HCEC 1CT (cell line): ENCODE data around the gene RIBC1.
"Not testable (repeated sequence)": the region's sequence is repeated elsewhere in the genome, so short reads cannot be mapped to it uniquely, and the experiment has no call there.

Experiments
- DNase-seq: peaks from one replicate; pipeline ENCODE4 v3.0.0-alpha.2; 2017

The RIBC1 gene

DNA sequence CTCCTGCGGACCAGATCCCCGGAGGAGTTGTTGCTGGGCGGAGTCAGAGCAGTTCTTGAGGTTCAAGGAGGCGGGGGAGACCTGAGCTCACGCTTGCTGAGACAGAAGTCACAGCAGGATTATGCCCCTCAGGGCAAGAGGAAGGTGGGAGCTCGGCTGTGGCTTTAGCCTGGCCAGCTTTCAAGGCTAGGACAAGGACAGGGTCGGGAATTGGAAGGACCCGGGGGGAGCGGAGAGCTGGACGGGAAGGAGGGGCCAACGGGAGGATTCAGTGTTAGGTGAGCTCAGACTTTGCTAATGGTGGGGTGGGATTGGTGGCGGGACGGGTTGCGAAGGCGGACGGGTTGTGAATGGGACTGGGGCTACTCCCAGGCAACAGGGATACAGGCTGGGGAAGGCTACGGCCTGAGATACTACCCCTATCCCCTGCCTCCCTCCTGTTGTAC lies at the start of gene RIBC1:
RIBC1 (plus strand) TSS at position 13 of the 446 bp plus-strand sequence. CDS start 3,404 bp downstream, outside the sequence.
- no peak for DNase-seq

DNA sequence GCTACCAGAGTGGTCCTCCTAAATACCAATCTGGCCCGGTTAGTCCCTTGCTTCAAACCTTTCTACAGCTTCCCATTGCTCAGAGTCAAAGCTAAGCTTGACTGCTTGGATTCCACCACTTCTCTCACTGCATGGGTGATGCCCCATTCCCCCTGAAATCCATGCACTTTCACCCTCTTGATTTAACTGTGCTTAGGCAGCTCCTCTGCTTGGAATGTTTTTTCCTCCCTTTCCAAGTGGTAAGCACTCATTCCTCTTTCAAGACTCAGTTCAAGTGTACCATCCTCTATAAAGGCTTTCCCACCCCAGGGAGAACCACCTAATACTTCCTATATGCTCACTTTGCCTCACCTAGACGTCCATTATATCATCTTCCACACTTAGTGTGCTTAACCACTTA lies 49.4 kb upstream of the RIBC1 start:
- no peak for DNase-seq

DNA sequence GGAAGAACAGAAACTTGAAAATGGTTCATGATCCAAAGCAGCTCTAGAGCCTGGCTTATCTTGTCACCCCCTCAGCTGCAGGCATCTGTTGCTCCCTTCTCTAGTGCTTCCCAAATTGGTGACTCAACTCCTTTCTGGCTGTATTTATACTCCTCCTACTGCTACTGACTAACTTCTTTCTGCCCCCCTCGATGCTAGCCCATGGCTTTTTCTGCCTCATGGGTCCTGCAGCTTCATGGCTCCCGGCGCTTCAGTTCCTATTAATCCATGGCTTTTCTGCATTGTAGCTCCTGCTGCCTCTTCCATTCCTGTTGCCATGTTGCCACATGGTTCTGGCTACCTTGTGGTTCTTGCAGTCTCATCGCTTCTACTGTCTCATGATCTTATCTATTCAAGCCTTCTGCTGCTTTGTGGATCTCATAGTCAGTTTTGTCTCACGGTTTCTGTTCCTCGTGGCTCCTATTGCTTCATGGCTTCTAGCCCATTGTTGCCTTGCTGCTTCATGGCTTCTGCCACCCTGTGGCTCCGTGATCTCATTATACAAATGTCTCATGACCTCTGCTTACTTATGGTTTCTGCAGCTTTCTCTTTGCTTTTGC lies 48.4 kb upstream of the RIBC1 start:
- peak; percentile 48 for DNase-seq

DNA sequence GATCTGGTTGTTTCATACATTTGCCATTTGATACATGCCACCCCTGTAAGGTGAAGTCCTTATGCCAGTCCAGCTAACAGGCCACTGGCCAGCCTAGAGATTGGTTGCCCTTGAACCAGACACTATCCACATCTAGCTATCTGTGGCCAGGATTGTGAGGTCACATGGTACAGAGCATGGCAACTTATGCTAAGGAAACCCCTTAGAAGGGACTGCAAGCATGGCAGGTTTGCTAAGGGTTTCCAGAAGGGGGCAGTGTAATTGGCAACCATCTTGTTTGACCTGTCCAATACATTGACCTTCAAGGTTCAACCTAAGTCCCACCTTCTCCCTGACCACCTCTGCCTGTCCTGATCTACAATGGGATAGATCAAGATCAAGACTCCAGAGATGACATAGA lies 47.8 kb upstream of the RIBC1 start:
- no peak for DNase-seq

DNA sequence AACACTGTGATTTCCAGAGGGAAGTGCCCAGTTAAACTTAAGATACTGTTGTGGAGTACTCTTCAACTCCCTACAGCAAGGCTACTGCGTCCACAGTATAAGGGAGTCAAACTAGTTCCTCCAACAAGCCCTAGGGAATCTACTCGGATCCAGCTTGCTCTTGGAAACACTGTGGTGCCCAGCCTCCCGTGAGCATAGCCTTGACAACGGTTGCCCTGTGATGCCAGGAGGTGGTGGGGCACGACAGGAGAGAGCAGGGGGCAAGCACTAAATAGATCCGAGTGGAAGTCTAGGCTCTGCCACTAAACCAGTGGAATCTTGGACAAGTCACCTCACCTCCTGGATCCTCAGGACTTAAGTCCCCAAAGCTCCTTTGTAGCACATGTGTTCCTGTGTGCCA lies 45.8 kb upstream of the RIBC1 start:
- DNase-seq: no peak

DNA sequence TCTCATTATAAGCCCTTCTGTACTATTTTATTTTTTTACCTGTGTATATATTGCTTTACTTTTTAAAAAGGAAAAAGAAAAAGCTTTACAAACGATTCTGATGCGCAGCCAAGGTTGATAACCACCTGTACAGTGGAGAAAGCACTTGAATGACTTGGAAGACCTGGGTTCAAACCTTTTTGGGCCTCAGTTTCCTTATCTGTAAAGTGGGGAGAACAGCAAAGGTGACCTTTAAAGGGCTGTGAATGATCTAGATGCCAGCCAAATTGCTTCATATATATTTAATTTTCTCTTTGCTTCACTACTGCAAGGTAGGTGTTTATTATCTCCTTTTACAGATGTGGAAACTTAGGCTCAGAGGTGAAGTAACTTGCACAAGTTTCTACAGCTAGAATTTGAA lies 45.2 kb upstream of the RIBC1 start:
- DNase-seq: no peak

DNA sequence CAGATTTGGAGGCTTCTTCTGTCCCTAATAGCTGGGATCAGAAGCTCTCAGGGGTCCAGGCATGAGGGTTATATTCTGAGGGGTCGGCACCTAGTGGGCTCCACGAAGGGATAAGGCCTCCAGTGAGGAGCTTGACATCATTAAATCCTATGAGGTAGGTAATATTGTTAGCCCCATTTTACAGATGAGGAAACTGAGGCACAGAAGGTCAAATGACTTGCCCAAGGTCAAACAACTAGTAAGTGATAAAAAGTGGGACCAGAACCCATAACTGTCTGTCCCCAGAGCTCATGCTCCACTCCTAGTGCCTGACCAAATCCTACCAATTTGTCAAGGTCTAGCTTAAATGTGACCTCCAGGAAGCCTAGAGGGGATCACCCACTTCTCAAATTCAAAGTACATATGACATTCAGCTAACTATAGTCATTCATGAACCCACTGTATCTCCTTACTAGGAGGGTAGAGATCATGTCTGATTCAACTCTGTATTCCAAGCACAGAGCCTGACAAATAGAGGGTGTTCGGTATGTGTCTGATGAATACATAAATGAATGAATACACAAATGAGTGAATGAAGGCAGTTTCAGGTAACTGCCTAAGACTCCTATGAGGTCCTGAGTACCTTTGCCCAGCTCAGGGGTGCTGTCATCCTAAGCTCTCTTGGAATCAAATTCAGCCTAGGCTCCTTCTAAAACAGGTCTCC lies 43.5 kb upstream of the RIBC1 start:
- no peak for DNase-seq

DNA sequence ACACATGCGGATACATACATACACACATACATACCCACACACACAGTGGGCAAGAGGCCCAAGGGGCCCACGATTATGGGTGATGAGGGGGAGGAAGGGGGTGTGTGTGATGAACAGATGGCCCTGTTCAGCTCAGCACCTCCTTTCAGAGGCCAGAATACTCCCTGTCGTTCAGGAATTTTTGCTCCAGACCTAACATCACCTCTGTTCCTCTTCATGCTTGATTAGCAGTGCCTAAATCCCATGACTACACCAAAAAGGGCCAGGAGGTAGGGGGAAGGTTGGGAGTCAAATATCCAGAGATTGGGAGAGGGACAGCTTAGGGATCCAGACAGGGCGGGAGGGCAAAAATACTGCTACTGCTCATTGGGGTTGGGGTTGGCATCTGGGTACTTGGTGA lies 42.9 kb upstream of the RIBC1 start:
- DNase-seq: no peak

DNA sequence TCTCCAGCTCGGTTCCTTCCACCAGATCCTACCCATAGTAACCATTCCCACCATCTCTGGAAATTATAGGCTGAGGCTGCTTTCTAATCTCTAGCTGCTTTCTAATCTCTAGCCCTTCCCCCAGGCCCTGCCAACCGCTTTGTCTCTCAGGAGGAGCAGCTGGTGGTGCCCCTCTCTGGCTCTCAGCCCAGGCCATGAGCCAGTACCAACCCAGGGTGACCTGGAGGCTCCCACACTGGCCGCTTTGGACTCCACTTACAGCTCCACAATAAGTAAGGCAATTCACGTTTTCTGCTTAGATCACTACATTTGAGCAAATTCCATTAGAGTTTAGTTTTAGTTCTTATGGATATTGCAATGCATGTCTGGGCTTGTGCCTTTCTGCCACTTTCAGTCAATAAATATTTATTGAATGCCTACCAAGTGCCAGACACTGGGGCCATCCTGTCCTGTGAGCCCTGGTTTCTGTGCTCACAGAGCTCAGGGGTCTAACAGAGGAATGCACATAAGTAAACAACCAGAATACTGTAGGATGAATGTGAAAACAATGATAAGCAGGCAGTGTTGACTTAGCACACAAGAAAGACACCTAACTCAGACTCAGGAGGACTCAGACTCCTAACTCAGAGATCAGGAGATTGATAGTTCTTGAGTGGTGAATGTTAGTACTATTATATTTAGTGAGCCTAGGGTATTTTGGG lies 39.1 kb upstream of the RIBC1 start:
- DNase-seq: no peak

DNA sequence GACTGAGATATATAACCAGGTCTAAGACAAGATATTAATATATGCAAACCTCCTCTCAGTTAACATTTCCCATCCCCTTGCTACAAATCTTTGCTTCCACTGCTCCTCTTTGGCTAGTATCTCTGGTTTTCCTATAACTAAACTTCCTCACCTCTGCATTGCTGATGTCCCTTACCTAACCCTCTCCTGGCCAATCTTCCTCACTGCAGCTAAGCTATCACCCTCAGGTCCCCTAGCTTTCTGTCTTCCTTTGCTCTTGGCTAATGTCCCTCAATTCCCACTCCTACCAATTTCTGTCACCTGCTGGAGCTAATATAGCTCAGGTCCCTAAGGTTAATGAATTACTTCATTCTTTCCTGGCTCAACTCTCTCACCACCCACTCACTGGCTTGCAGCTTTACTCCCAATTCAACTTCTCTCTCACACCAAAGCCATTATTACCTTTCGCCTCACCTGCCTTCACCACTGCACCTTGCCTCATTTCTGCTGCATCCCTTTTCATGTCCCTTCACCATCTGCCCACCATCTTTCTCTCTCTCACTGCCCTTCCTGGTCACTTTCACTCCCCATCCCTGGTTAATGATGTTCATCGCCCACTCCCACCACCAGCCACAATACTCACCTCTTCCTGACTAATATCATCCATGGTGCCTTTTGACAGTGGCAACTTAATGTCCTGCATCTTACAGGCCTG lies 26.9 kb upstream of the RIBC1 start:
- no peak for DNase-seq

DNA sequence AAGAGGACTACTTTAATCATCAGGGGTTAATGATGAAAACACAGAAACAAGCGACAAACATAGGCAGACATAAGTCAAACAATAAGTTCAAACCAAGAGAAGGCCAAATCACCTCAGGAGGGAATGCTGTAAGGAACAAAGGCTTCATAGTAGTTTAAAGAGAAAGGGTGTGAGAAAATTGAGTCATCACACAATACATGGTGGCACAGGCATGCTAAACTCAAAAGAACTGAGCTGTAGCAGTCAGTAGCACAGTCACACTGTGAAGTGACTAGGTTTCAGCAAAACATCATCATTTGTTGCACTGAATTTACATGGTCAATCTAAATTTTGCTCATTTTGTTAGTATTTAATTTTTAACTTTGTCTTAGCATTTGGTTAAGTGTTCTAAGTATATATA lies 24.5 kb upstream of the RIBC1 start:
- no peak for DNase-seq

DNA sequence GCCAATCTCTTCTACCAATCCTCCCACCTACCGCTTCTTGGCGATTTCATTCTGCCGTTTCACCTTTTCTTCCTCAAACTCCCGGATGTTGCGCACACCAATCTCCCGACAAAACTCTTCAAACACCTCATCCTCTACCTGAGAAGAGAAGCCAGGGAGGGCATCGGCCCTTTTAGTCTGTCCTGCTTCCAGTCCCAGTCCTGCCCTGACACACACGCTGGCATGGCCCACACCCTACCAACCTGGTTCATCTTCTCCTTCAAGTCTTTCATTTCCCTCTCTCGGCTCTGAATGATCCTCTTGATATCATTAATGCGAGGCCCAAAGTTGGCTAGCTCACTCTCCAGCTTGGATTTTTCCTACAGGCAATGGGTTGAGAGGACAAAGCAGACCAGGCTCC lies 19.1 kb upstream of the RIBC1 start:
- DNase-seq: no peak

DNA sequence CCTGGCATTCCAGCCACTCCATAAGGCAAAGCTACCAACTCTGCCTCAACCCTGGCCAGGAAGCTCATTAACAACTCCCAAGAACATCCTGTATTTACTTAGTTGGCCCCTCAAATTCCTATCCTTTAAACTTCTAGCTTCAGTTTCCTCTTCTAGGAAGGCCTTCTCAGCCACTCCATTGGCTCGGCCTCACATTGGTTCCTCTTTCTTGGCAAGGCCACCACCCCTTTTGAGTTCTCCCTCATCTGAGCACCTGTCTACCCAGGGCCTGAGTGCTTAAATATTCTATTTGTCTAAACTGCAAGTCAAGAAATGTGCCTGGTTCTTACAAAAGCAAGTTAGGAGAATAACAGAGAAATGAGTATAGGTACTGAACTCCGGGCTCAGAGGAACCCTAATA lies 10.2 kb upstream of the RIBC1 start:
- DNase-seq: no peak

DNA sequence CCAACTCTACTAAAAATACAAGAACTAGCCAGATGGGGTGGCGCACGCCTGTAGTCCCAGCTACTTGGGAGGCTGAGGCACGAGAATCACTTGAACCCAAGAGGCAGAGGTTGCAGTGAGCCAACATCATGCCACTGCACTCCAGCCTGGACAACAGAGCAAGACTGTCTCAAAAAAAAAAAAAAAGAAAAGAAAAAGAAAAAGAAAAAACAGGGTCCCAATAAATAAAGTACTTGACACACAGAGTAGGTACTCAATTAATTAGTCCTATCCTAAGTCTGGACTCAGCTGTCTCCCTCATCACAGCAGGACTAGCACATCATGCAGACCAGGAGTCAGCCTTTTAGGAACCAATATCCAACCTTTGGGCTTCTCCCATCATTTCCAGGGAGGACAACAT lies 2.3 kb upstream of the RIBC1 start:
- DNase-seq: not testable (repeated sequence)

DNA sequence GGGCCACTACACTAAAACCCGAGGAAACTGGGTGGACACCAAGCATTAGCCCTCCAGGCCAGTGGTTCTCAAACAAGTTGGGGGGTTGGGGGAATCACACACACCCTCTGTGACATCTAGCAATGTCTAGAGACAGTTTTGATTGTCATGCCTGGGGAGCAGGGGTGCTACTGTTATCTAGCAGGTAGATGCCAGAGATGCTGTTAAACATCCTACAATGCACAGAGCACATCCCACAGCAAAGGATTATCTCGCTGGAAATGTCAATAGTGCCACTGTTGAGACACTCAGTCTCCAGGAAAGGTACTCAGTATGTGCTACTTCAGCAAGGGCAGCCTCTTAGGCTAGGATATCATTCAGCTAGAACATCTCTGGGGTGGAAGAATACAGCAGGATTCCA lies 1.5 kb upstream of the RIBC1 start:
- DNase-seq: no peak

DNA sequence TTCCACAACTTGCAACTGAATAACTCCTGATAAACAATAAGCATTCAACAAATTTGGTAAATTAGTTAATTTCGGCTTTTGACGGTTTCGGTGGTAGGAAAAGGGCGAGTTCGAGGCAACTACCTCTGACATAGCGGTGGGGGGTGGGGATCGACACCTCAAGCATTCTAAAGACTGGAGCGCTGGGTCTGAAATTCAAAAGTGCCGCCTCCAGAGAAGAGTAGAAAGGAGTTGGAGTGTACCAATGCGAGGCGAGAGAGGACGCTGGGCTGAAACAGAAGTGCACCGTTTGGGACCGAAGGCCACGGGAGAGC lies 944 bp upstream of the RIBC1 start:
- DNase-seq: no peak

DNA sequence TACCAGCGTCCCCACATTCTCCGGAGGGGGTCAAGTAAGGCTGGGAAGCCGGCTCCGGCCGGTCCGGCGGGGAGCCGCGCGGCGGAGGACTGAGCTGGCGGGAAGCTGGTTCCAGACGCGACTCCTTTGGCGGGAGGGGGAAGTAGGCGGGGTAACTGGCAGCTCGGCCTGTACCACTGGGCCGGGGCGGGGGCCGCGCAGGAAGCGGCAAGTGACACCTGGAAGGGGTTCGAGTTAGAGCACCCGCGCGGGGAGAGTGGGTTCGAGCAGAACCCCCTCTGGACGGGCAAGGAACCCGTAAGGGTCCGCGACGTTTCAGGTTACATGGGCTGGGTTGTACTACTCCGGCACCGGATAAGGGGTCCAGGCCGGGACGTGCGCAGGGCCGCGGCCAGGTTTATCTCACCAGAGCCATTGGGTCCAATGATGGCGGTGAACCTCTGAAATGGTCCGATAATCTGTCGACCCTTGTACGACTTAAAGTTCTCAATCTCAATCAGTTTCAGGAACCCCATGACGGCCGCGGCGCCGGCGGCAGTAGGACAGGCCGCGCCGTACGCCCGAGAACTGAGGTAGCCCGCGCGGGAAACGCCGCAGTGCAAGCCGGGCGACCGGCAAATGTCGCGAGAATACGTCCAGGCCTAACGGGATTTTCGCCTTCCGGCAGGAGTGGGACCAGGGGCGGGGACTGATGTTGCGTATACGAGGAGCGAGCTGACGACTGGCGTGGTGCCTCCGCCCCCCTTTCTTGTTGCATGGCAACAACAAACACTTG lies 400 bp upstream of the RIBC1 start, which contains the start of gene SMC1A:
SMC1A (minus strand) TSS at position 569 of the 775 bp plus-strand sequence; CDS start at position 515, 54 bp downstream.
- DNase-seq: peak; percentile 90

DNA sequence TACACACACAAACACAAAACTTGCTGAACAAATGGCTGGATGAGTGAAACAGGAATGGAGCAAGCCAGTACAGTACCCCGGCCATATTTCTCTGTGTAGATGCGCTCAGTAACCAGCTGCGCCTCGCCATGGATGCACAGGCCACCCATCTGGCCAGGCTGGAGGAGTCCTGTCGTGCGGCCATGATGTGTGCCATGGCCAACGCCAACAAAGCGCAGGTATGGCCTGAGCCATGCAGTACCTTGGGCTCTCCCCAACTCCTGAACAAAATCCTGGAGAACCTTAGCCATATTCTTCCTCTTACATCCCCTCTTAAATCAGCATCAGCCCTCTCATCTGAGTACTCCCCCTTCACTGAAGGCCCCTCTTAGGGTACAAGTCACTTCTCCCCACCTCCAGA lies 7.1 kb downstream of the RIBC1 start:
- no peak for DNase-seq

DNA sequence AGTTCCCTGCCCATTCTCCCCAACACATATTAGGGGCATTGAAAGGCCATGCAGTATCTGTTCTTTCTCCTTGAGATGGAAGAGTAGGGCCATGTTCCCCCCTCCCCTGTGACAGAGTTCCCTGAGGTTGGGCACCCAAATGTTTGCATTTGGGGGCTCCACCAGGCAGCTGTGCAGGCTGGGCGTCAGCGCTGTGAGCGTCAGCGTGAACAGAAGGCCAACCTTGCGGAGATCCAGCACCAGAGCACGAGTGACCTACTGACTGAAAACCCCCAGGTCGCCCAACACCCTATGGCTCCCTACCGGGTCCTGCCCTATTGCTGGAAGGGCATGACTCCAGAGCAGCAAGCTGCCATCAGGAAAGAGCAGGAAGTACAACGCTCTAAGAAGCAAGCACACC lies 7.6 kb downstream of the RIBC1 start:
- no peak for DNase-seq

DNA sequence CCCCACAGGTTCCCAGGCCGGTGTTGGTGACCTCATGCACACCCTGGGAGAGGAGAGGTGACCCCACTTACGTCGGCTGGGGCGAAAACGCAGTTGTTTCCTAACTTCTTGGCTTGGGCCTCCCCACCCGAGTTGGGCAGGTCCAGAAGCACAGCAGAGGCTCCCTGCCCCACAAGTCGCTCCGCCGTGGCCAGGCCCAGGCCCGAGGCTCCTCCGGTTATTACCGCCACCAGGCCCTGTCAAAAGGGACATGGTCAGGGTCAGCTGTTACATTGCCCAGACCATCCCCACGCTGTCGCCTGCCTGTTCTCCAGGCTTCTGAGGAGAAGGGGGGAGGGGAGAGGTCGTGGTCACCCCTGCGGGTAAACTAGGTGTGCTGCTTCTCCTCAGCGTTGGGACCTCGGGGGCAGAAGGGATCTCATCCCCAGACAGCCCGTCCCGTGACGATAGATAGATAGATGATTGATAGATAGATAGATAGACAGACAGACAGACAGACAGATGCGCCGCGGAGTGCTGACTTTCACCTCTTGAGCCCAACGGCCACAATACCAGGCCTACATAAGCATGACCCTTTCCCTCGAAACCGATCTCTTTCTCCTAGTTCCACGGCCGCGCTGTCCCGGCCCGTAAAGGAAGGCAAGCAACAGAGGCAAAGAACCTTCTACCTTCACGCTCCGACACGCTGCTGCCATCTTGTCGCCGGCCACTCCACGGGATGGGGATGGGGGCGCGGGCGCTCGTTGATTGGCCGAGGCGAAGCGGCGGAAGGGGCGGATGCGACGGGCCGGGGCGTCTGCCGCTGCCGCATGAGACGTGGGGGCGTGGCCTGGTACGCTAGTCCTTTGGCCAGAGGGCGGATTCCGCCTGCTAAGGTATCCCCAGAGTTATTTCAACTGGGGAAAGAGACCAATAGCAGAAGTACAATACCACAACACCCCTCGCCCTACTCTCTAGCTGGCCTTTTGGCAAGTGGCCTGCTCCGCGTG lies 11.3 kb downstream of the RIBC1 start, which contains the start of gene HSD17B10:
HSD17B10 (minus strand) TSS at position 720 of the 989 bp plus-strand sequence; CDS start at position 695, 25 bp downstream.
- peak; percentile 80 for DNase-seq

DNA sequence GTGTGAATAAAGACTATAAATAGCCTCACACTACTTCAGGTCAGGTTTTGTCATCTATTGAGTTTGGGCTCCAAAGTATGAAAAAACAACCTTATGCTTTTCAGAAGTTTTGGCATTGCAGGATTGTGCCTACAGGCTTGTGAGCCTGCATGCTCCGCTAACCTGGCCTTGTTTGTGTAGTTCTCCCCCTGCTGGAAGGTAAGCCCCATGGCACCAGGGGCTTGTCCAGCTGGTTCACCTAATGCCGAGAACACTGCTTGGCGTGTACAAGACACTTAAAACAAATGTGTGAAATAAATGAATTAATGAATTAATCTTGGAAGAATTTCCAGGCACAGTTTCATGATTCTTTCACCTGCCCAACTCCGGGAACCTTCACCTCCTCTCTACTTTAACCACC lies 13.3 kb downstream of the RIBC1 start:
- peak; percentile 53 for DNase-seq
